GM19193 (cell line): Measurements from ENCODE around the gene RMP24.

ENCODE experiments used
- POLR2A ChIP-seq: IDR thresholded peaks from 4 replicates; pipeline ENCODE4 v1.6.1; 2011; ENCODE audit not compliant: insufficient read depth, insufficient read length; ENCODE audit errors: extremely low read depth

Gene RMP24

DNA sequence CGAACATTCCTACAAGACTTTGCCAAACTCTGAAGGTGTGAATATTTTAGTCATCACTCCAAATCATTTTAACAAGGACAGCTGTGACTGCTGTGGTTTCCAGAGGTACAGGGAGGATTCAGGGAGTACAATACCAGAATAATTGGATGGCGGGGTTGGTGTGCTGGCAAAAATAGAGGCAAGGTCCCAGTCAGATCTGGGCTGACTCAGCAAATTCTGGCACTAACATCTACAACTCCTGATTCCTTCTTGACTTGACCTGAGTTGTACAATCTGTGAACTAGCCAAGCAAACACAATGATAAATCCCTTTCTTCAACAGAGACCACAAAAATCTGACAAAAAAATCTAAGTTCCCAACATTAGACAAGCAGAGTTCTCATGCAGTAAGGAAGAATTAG is 40.4 kb downstream of the RMP24 start:
- TF ChIP-seq POLR2A: no peak

GRCh38 chr18:36015629-36016028 is 43.1 kb downstream of the RMP24 start:
- TF ChIP-seq POLR2A: no peak

- TF ChIP-seq POLR2A: no peak
Observed at GRCh38 chr18:36017232-36017631, 44.8 kb downstream of the RMP24 start.

- TF ChIP-seq POLR2A: no peak
Observed at GRCh38 chr18:36020174-36020711, 47.8 kb downstream of the RMP24 start.

GRCh38 chr18:36023336-36023735 is 50.9 kb downstream of the RMP24 start:
- no peak for TF ChIP-seq POLR2A

DNA sequence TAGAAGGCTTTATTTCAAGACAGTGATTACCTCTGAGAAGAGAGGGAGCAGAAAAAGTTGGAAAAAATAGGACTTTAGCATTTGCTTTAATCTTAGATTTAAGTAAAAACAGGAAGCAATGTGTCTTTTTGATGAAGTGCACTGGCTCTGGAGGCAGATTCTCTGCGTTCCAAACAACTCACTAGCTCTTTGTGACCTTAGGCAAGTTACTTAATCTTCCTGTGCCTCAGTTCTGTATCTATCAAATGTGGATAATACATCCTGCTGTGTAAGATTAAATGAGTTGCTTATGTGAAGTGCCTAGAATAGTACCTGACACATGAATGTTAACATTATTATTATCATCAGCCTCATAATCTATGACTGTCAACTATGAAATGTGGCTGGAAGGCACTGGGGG is 52.5 kb downstream of the RMP24 start:
- no peak for TF ChIP-seq POLR2A

DNA sequence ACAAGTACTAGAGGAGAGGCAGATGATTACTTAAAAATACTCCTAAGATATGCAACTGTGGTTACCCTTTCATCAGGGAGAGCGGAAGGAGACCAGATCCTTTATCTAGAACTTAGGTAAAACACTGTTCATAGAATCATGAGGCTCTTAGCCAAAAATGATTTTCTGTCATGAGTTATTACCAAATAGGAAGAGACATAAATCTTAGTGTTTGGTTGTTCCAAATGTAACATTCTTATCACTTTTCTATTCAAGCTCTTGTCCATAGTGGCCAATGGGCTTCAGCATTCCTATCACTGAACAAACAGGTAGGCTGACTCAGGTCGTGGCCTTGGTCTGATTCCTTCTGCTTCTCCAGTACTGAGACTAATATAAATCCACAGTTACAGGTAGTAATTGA is 56.4 kb downstream of the RMP24 start:
- no peak for TF ChIP-seq POLR2A
